Measurements from ENCODE around the gene CHST9.

CHST9 gene

GRCh38 chr18:27184115-27185024 is 738 bp downstream of the CHST9 start:
- Histone ChIP-seq H2AFZ (ENCODE audit: low read length) (no peak overlapping the region), H3K9me2 (ENCODE audit: low read depth, low read length) (no peaks in the 10 kb centered on the region), H3K4me3 (ENCODE audit: low read depth, low read length, poor library complexity, severe bottlenecking) (no peak overlapping the region), H4K20me1 (ENCODE audit: insufficient read depth, low read length) (no peaks in the 10 kb centered on the region), H3K36me3 (ENCODE audit: insufficient read depth, low read length) (no peaks in the 10 kb centered on the region), H3K4me2 (ENCODE audit: low read length) (no peak overlapping the region), H3K27me3 (ENCODE audit: insufficient read depth, low read length) (no peaks in the 10 kb centered on the region), H3K27ac (ENCODE audit: low read depth, low read length, poor library complexity, severe bottlenecking) (no peak overlapping the region), H3K9ac (ENCODE audit: low read length) (no peak overlapping the region), H3K9me3 (ENCODE audit: low read length) (no peaks in the 10 kb centered on the region), H3K79me2 (ENCODE audit: insufficient read depth, low read length) (no peaks in the 10 kb centered on the region), H3K4me1 (ENCODE audit: insufficient read depth, low read length, severe bottlenecking) (no peaks in the 10 kb centered on the region), H3F3A (ENCODE audit: insufficient read depth, low read length) (no peaks in the 10 kb centered on the region)
- TF ChIP-seq CTCF (IDR thresholded peaks at IDR 0.05; ENCODE audit: low read length) (no peak), EZH2 (IDR thresholded peaks at IDR 0.05; ENCODE audit: borderline replicate concordance, low read length) (no peak)

- TF ChIP-seq CTCF (IDR thresholded peaks at IDR 0.05; ENCODE audit: low read length): no peak
- no peak for TF ChIP-seq EZH2 (IDR thresholded peaks at IDR 0.05; ENCODE audit: borderline replicate concordance, low read length)
- no peaks in the 10 kb centered on the region for H3K4me1 ChIP-seq (ENCODE audit: insufficient read depth, low read length, severe bottlenecking)
- no peak overlapping the region for H2AFZ ChIP-seq (ENCODE audit: low read length)
- H3K27me3 ChIP-seq (ENCODE audit: insufficient read depth, low read length): no peaks in the 10 kb centered on the region
- H3K9ac ChIP-seq (ENCODE audit: low read length): no peak overlapping the region
- no peaks in the 10 kb centered on the region for H3K9me2 ChIP-seq (ENCODE audit: low read depth, low read length)
- no peak overlapping the region for H3K4me3 ChIP-seq (ENCODE audit: low read depth, low read length, poor library complexity, severe bottlenecking)
- no peaks in the 10 kb centered on the region for H4K20me1 ChIP-seq (ENCODE audit: insufficient read depth, low read length)
- no peak overlapping the region for H3K4me2 ChIP-seq (ENCODE audit: low read length)
- no peaks in the 10 kb centered on the region for H3K9me3 ChIP-seq (ENCODE audit: low read length)
- no peaks in the 10 kb centered on the region for H3K79me2 ChIP-seq (ENCODE audit: insufficient read depth, low read length)
- no peaks in the 10 kb centered on the region for H3K36me3 ChIP-seq (ENCODE audit: insufficient read depth, low read length)
- no peak overlapping the region for H3K27ac ChIP-seq (ENCODE audit: low read depth, low read length, poor library complexity, severe bottlenecking)
- no peaks in the 10 kb centered on the region for H3F3A ChIP-seq (ENCODE audit: insufficient read depth, low read length)
Measured at GRCh38 chr18:27181726-27182125, 3.4 kb downstream of the CHST9 start.

GRCh38 chr18:27178424-27178823 is 6.7 kb downstream of the CHST9 start:
- Histone ChIP-seq H3K4me2 (ENCODE audit: low read length) (no peak overlapping the region), H3K4me1 (ENCODE audit: insufficient read depth, low read length, severe bottlenecking) (no peaks in the 10 kb centered on the region), H3K9me3 (ENCODE audit: low read length) (no peaks in the 10 kb centered on the region), H3F3A (ENCODE audit: insufficient read depth, low read length) (no peaks in the 10 kb centered on the region), H3K79me2 (ENCODE audit: insufficient read depth, low read length) (no peaks in the 10 kb centered on the region), H3K36me3 (ENCODE audit: insufficient read depth, low read length) (no peaks in the 10 kb centered on the region), H3K4me3 (ENCODE audit: low read depth, low read length, poor library complexity, severe bottlenecking) (no peak overlapping the region), H3K9me2 (ENCODE audit: low read depth, low read length) (no peaks in the 10 kb centered on the region), H3K27me3 (ENCODE audit: insufficient read depth, low read length) (no peaks in the 10 kb centered on the region), H3K27ac (ENCODE audit: low read depth, low read length, poor library complexity, severe bottlenecking) (no peak overlapping the region), H2AFZ (ENCODE audit: low read length) (no peak overlapping the region), H3K9ac (ENCODE audit: low read length) (no peak overlapping the region), H4K20me1 (ENCODE audit: insufficient read depth, low read length) (no peaks in the 10 kb centered on the region)
- TF ChIP-seq EZH2 (IDR thresholded peaks at IDR 0.05; ENCODE audit: borderline replicate concordance, low read length) (no peak), CTCF (IDR thresholded peaks at IDR 0.05; ENCODE audit: low read length) (no peak)

All from OCI-LY1 (cell line).